SK-N-SH (cell line): ENCODE results near the gene GNB5. TPM values are rescaled to one million over a fixed set of nuclear protein-coding genes. Genes with fewer than 3 reads are reported as not detected.

Source experiments
- CTCF ChIA-PET: fragments of 300-600, 350-600 bp; formaldehyde crosslinking; extraction: SDS; loops from one replicate; lab custom pipeline; 2021; lab: Yijun Ruan, JAX
- POLR2A ChIA-PET: fragments of 350-600 bp; sonication (Branson Sonifier 250); formaldehyde crosslinking; extraction: SDS; loops from one replicate; lab custom pipeline; 2020; ENCODE audit warnings: antibody characterized with exemption, inconsistent platforms; lab: Yijun Ruan, JAX
- DNase-seq: peaks from one replicate; pipeline ENCODE4 v3.0.0; 2012
- H2AFZ ChIP-seq: fragments of 200-600 bp; sonication (generic); 2 replicates; pipeline ENCODE4 v1.8.1; 2016; ENCODE audit warnings: antibody characterized with exemption, mild to moderate bottlenecking, low read depth
- H3F3A ChIP-seq: fragments of 200-600 bp; sonication (generic); replicated peaks from 2 replicates; pipeline ENCODE3; 2016; ENCODE audit warnings: antibody characterized with exemption, mild to moderate bottlenecking; ENCODE audit not compliant: insufficient read depth
- H3K27ac ChIP-seq, 2 experiments: fragments of 200-500 bp in 1 of 2; fragments of 200-600 bp in 1 of 2; sonication (Bioruptor generic) in 1 of 2; sonication (generic), shearing (Covaris generic) in 1 of 2; 2 replicates each; pipeline versions ENCODE4 v1.5.1 to v1.6.1; 2014 to 2016; ENCODE audit warnings: low read depth in 2 of 2, inconsistent platforms in 1 of 2, low read length in 1 of 2, mild to moderate bottlenecking in 1 of 2, mixed read lengths in 1 of 2
- H3K27me3 ChIP-seq: fragments of 200-600 bp; sonication (generic), shearing (Covaris generic); 2 replicates; pipeline ENCODE4 v1.6.1; 2016; ENCODE audit warnings: mixed run types; ENCODE audit not compliant: insufficient read depth
- H3K36me3 ChIP-seq, 2 experiments: fragments of 200-500 bp in 1 of 2; fragments of 200-600 bp in 1 of 2; sonication (Bioruptor generic) in 1 of 2; sonication (generic) in 1 of 2; replicated peaks in 1 of 2; 2 replicates each; pipeline versions ENCODE3 to v1.5.1; 2014 to 2016; ENCODE audit warnings: low read length in 1 of 2, mild to moderate bottlenecking in 1 of 2; ENCODE audit not compliant: insufficient read depth in 2 of 2, control insufficient read depth in 1 of 2
- H3K4me1 ChIP-seq, 2 experiments: fragments of 200-500 bp in 1 of 2; fragments of 200-600 bp in 1 of 2; sonication (Bioruptor generic) in 1 of 2; sonication (generic), shearing (Covaris generic) in 1 of 2; 2 replicates each; pipeline versions ENCODE4 v1.5.1 to v1.6.1; 2014 to 2016; ENCODE audit warnings: low read depth in 1 of 2, low read length in 1 of 2, mixed run types in 1 of 2; ENCODE audit not compliant: insufficient read depth in 2 of 2, control insufficient read depth in 1 of 2
- H3K4me2 ChIP-seq: fragments of 200-600 bp; sonication (generic), shearing (Covaris generic); 2 replicates; pipeline ENCODE4 v1.6.1; 2017; ENCODE audit warnings: mixed run types
- H3K4me3 ChIP-seq, 2 experiments: fragments of 200-500 bp in 1 of 2; fragments of 200-600 bp in 1 of 2; sonication (Bioruptor generic) in 1 of 2; sonication (generic), shearing (Covaris generic) in 1 of 2; 2 replicates each; pipeline versions ENCODE4 v1.5.1 to v1.8.1; 2014 to 2016; ENCODE audit warnings: low read depth in 2 of 2, inconsistent platforms in 1 of 2, low read length in 1 of 2, mild to moderate bottlenecking in 1 of 2, mixed read lengths in 1 of 2, moderate library complexity in 1 of 2
- H3K79me2 ChIP-seq: fragments of 200-600 bp; sonication (generic); 2 replicates; pipeline ENCODE4 v1.8.1; 2017; ENCODE audit warnings: mild to moderate bottlenecking; ENCODE audit not compliant: insufficient read depth
- H3K9ac ChIP-seq: fragments of 200-600 bp; sonication (generic); 2 replicates; pipeline ENCODE4 v1.6.1; 2017; ENCODE audit warnings: mixed run types
- H3K9me2 ChIP-seq: fragments of 200-600 bp; sonication (generic); 2 replicates; pipeline ENCODE4 v1.6.1; 2017; ENCODE audit warnings: mixed run types
- H3K9me3 ChIP-seq: fragments of 200-600 bp; sonication (generic); 2 replicates; pipeline ENCODE4 v1.6.1; 2017; ENCODE audit warnings: mixed run types, mild to moderate bottlenecking, moderate library complexity
- H4K20me1 ChIP-seq: fragments of 200-600 bp; sonication (generic); 2 replicates; pipeline ENCODE4 v1.6.1; 2017; ENCODE audit warnings: mild to moderate bottlenecking, mixed run types; ENCODE audit not compliant: insufficient read depth
- ELF1 ChIP-seq: IDR thresholded peaks from 2 replicates; pipeline ENCODE4 v1.4.0; 2012
- FOXM1 ChIP-seq: IDR thresholded peaks from 2 replicates; pipeline ENCODE4 v1.4.0; 2012; ENCODE audit warnings: low read depth, mild to moderate bottlenecking
- GABPA ChIP-seq: IDR thresholded peaks from 2 replicates; pipeline ENCODE4 v1.4.0; 2012; ENCODE audit warnings: low read depth, mild to moderate bottlenecking
- GATA2 ChIP-seq: sonication (generic); formaldehyde crosslinking; IDR thresholded peaks from 2 replicates; pipeline ENCODE4 v1.5.0; 2020; ENCODE audit warnings: mild to moderate bottlenecking, missing genetic modification reagents
- IRF3 ChIP-seq: fragments of 150-350 bp; IDR thresholded peaks from 2 replicates; pipeline ENCODE4 v1.6.1; 2016; ENCODE audit warnings: mild to moderate bottlenecking, low read depth, low read length
- JUND ChIP-seq: IDR thresholded peaks from 2 replicates; pipeline ENCODE4 v1.4.0; 2012
- NFIC ChIP-seq: IDR thresholded peaks from 2 replicates; pipeline ENCODE4 v1.4.0; 2012; ENCODE audit warnings: borderline replicate concordance
- NRF1 ChIP-seq: IDR thresholded peaks from 2 replicates; pipeline ENCODE4 v1.6.1; 2012; ENCODE audit warnings: low read depth, mild to moderate bottlenecking, low read length
- POLR2AphosphoS5 ChIP-seq: IDR thresholded peaks from 2 replicates; pipeline ENCODE4 v1.6.1; 2012; ENCODE audit warnings: low read depth, low read length
- RAD21 ChIP-seq: IDR thresholded peaks from 2 replicates; pipeline ENCODE4 v1.6.1; 2012; ENCODE audit warnings: mild to moderate bottlenecking, low read length
- RCOR1 ChIP-seq: fragments of 150-350 bp; IDR thresholded peaks from 2 replicates; pipeline ENCODE4 v1.6.1; 2017; ENCODE audit warnings: antibody characterized with exemption, low read length
- SMC3 ChIP-seq: IDR thresholded peaks from 2 replicates; pipeline ENCODE4 v1.6.1; 2012; ENCODE audit warnings: low read depth, low read length, improper control_type of control experiment
- TEAD4 ChIP-seq: IDR thresholded peaks from 2 replicates; pipeline ENCODE4 v1.4.0; 2012; ENCODE audit warnings: mild to moderate bottlenecking, borderline replicate concordance; ENCODE audit not compliant: insufficient read depth
- polyA plus RNA-seq, 3 experiments: library from polyadenylated mRNA; depleted of rRNA; stranded (reverse); fragments of >200 nt; gene quantifications; 2 replicates each; pipeline ENCODE4 v1.2.3, GENCODE V29; 2012
- TF ChIP-seq, protein P1 (sequence below): fragments of 150-350 bp; IDR thresholded peaks from 2 replicates; pipeline ENCODE4 v1.6.1; 2017; ENCODE audit warnings: antibody characterized with exemption, low read length, low read depth, borderline replicate concordance
- TF ChIP-seq, protein P2 (sequence below): IDR thresholded peaks from 2 replicates; pipeline ENCODE4 v1.4.0; 2012; ENCODE audit warnings: low read depth, borderline replicate concordance
- TF ChIP-seq, protein P3 (sequence below): IDR thresholded peaks from 2 replicates; pipeline ENCODE4 v1.4.0; 2012; ENCODE audit warnings: low read depth, borderline replicate concordance
- TF ChIP-seq, protein P4 (sequence below): IDR thresholded peaks from 2 replicates; pipeline ENCODE4 v1.4.0; 2012; ENCODE audit warnings: low read depth

Gene GNB5
- polyA plus RNA-seq, 1 of the 3 experiments (the other 2 are of a cell fraction) = 73.7 TPM

DNA sequence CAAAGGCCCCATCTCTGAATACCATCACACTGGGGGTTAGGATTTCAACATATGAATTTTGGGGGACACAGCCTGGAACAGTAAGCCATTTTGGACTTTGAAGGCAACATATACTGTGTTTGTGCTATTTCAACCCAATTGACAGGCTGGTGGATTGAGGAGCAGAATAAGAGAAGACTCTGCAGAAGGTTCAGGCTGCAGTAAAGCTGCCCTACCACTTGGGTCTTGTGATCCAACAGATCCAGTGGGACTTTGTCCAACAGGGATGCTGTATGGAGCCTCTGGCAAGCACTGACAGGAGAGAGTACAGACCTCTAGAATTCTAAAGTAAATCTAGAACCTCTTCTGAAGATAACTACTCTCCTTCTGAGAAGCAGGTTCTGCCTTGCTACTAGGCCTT, 77.5 kb downstream of the GNB5 start:
- no peaks in the 10 kb centered on the region for H3K36me3 ChIP-seq
- no peaks in the 10 kb centered on the region for H4K20me1 ChIP-seq
- no peak overlapping the region for H2AFZ ChIP-seq
- peaks cover 4% of the 10 kb centered on the region for H3F3A ChIP-seq
- DNase-seq = no peak
- no peaks in the 10 kb centered on the region for H3K9me3 ChIP-seq
- no peak overlapping the region for H3K9ac ChIP-seq
- no peak overlapping the region for H3K4me3 ChIP-seq
- peaks cover 4 to 9% of the 10 kb centered on the region in 2 experiments; a peak in 1 of 4 replicates for H3K4me1 ChIP-seq
- H3K4me2 ChIP-seq = no peak overlapping the region
- POLR2A ChIA-PET = no interaction called here
- CTCF ChIA-PET = interaction anchor here (0.8 to 2.0 kb wide), 2 partner anchors 10 to 31 kb away, joined by 3 to 5 read pairs; no protein-coding TSS in a partner anchor
- H3K27ac ChIP-seq = no peak overlapping the region
- no peaks in the 10 kb centered on the region for H3K27me3 ChIP-seq
- TF ChIP-seq ELF1 (no peak), POLR2AphosphoS5 (no peak), RAD21 (no peak), TEAD4 (no peak), IRF3 (no peak), NFIC (no peak), GATA2 (CRISPR knock-in tag) (no peak), NRF1 (no peak), GABPA (no peak), JUND (no peak), RCOR1 (no peak), SMC3 (no peak), FOXM1 (no peak)
- TF ChIP-seq, protein P1, sequence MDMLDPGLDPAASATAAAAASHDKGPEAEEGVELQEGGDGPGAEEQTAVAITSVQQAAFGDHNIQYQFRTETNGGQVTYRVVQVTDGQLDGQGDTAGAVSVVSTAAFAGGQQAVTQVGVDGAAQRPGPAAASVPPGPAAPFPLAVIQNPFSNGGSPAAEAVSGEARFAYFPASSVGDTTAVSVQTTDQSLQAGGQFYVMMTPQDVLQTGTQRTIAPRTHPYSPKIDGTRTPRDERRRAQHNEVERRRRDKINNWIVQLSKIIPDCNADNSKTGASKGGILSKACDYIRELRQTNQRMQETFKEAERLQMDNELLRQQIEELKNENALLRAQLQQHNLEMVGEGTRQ = no peak
- TF ChIP-seq, protein P2, sequence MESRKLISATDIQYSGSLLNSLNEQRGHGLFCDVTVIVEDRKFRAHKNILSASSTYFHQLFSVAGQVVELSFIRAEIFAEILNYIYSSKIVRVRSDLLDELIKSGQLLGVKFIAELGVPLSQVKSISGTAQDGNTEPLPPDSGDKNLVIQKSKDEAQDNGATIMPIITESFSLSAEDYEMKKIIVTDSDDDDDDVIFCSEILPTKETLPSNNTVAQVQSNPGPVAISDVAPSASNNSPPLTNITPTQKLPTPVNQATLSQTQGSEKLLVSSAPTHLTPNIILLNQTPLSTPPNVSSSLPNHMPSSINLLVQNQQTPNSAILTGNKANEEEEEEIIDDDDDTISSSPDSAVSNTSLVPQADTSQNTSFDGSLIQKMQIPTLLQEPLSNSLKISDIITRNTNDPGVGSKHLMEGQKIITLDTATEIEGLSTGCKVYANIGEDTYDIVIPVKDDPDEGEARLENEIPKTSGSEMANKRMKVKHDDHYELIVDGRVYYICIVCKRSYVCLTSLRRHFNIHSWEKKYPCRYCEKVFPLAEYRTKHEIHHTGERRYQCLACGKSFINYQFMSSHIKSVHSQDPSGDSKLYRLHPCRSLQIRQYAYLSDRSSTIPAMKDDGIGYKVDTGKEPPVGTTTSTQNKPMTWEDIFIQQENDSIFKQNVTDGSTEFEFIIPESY = no peak
- TF ChIP-seq, protein P3, sequence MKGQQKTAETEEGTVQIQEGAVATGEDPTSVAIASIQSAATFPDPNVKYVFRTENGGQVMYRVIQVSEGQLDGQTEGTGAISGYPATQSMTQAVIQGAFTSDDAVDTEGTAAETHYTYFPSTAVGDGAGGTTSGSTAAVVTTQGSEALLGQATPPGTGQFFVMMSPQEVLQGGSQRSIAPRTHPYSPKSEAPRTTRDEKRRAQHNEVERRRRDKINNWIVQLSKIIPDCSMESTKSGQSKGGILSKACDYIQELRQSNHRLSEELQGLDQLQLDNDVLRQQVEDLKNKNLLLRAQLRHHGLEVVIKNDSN = no peak
- TF ChIP-seq, protein P4, sequence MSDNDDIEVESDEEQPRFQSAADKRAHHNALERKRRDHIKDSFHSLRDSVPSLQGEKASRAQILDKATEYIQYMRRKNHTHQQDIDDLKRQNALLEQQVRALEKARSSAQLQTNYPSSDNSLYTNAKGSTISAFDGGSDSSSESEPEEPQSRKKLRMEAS = no peak
- TF ChIP-seq, all 33 proteins: peak for 0
- no peaks in the 10 kb centered on the region for H3K9me2 ChIP-seq
- H3K79me2 ChIP-seq = no peaks in the 10 kb centered on the region
